ENCODE results near the gene EXOC3L1. TPM values are rescaled to one million over a fixed set of nuclear protein-coding genes. Genes with fewer than 3 reads are reported as not detected.
A peak's percentile ranks its signal among the peaks of the same experiment; 100 is the strongest.

EXOC3L1 gene
- total and polyA plus RNA-seq, 4 donors = 1.1 to 5.5 (median 3.8) TPM

DNA sequence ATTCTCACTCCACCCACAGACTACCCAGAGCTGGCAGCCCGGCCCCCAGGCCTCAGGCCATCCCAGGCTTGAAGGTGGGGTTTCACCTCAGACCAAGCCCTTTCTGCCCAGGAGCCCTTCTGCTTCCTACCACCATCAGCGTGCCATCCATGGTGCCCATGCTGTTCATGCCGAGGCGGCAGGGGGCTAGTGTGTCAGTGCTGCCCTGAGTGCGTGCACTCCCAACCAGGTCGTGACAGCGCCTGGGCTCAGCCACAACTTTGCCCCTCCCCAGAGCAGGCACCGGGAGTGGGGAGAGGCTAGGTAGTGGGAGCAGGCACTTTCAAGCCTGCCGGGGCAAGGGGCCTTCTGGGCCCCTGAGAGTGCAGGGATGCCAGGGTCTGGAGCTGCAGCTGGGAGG is 47.6 kb downstream of the EXOC3L1 start:
- Histone ChIP-seq H3K9me3 (ENCODE audit: control insufficient read depth, insufficient read depth, low read length) (no peaks in the 10 kb centered on the region), H3K4me3 (ENCODE audit: low read depth, low read length) (no peak overlapping the region), H3K36me3 (ENCODE audit: control insufficient read depth, insufficient read depth, low read length) (peaks cover 86% of the 10 kb centered on the region), H3K27ac (ENCODE audit: low read depth, low read length) (no peak overlapping the region), H3K27me3 (ENCODE audit: control insufficient read depth, insufficient read depth, low read length) (peaks cover 3% of the 10 kb centered on the region), H3K4me1 (ENCODE audit: control insufficient read depth, insufficient read depth, low read length) (peaks cover 6% of the 10 kb centered on the region)
- no peak for DNase-seq (ENCODE audit: low read depth in 4 of 6, low spot score in 6 of 6)
- WGBS (ENCODE audit: insufficient coverage) = 94% methylated on average over 9 of the region's 9 CpGs

DNA sequence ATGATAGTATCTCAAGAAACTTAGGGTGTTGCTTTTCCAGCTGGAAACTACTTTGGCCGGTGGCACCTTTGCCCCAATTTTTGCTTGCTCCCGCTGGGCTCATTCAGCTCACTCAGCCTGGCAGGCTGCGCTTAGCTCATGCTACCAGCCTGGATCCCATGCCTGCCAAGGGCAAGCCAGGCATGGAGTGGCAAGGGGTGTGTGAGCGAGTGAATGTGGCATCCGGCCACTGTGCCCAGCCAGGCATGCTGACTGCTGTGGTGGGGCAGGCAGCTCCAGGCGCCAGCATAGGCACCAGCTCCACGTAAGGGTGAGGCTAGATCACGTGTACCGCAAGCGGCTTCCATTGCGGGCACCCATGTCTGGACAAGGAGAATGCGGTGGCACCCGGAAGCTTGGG is 48.5 kb downstream of the EXOC3L1 start:
- Histone ChIP-seq H3K4me1 (ENCODE audit: control insufficient read depth, insufficient read depth, low read length) (no peaks in the 10 kb centered on the region), H3K27me3 (ENCODE audit: control insufficient read depth, insufficient read depth, low read length) (no peaks in the 10 kb centered on the region), H3K27ac (ENCODE audit: low read depth, low read length) (no peak overlapping the region), H3K4me3 (ENCODE audit: low read depth, low read length) (no peak overlapping the region), H3K9me3 (ENCODE audit: control insufficient read depth, insufficient read depth, low read length) (no peaks in the 10 kb centered on the region), H3K36me3 (ENCODE audit: control insufficient read depth, insufficient read depth, low read length) (peaks cover 86% of the 10 kb centered on the region)
- WGBS (ENCODE audit: insufficient coverage) = 96% methylated on average over 13 of the region's 13 CpGs
- no peak for DNase-seq (ENCODE audit: low read depth in 4 of 6, low spot score in 6 of 6)

DNA sequence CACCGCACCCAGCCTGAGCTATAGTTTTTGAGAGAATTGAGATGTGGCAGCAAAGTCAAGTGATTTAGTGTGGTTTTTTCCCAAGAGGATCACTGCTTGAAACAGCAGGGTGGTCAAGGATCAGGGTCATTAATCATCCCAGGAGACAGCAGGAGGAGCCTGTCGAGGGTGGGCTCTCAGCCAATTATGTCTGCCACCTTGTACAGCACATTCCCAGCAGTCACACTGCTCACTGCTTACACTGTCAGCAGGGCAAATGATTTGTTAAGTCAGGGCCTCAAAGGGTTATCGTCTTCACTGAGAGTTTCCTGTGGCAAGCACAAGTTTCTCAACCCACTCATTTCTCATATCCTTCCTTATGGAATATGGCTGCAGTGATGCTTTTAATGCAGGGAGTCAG is 52.3 kb downstream of the EXOC3L1 start:
- Histone ChIP-seq H3K27me3 (ENCODE audit: control insufficient read depth, insufficient read depth, low read length) (no peaks in the 10 kb centered on the region), H3K36me3 (ENCODE audit: control insufficient read depth, insufficient read depth, low read length) (peaks cover 77% of the 10 kb centered on the region), H3K4me1 (ENCODE audit: control insufficient read depth, insufficient read depth, low read length) (no peaks in the 10 kb centered on the region), H3K4me3 (ENCODE audit: low read depth, low read length) (no peak overlapping the region), H3K27ac (ENCODE audit: low read depth, low read length) (no peak overlapping the region), H3K9me3 (ENCODE audit: control insufficient read depth, insufficient read depth, low read length) (no peaks in the 10 kb centered on the region)
- 65% methylated on average over 2 of the region's 3 CpGs for WGBS (ENCODE audit: insufficient coverage)
- DNase-seq (ENCODE audit: low read depth in 4 of 6, low spot score in 6 of 6) = no peak

Small RNA genes within 50 kb of the gene (small RNA-seq; reads per million reads assigned to genes)
- 13.2 reads per million, percentile 96 among the genes with 10 or more reads in this experiment for gene MIR328 (ENCODE audit: low replicate concordance)

Other genes starting within 250 kb of the EXOC3L1 start
- gene CES3, start 228.9 kb downstream of the EXOC3L1 start, total RNA-seq = 1 to 10 TPM in 1 of 2 donors, under 1 TPM in 1; 0.99 to 2.1 TPM
- gene CES3, start 228.9 kb downstream of the EXOC3L1 start, polyA plus RNA-seq (ENCODE audit: insufficient read length in 2 of 2) = 1 to 10 TPM; 1.1 to 1.8 TPM
- 10 to 100 TPM in 1 of 2 donors, 1 to 10 TPM in 1; 9.8 to 22.5 TPM for gene CES4A, start 201.5 kb downstream of the EXOC3L1 start, total RNA-seq
- 10 to 100 TPM; 18.5 to 48.6 TPM for gene CES4A, start 201.5 kb downstream of the EXOC3L1 start, polyA plus RNA-seq (ENCODE audit: insufficient read length in 2 of 2)
- gene CBFB, start 161.0 kb downstream of the EXOC3L1 start, total RNA-seq = 10 to 100 TPM; 45.4 to 59.4 TPM
- 10 to 100 TPM; 36.1 to 38.6 TPM for gene CBFB, start 161.0 kb downstream of the EXOC3L1 start, polyA plus RNA-seq (ENCODE audit: insufficient read length in 2 of 2)
- gene PHAF1, start 80.2 kb downstream of the EXOC3L1 start, total RNA-seq = 10 to 100 TPM; 15.5 to 32.2 TPM
- 10 to 100 TPM; 23.5 to 24.7 TPM for gene PHAF1, start 80.2 kb downstream of the EXOC3L1 start, polyA plus RNA-seq (ENCODE audit: insufficient read length in 2 of 2)
- gene B3GNT9, start 39.1 kb downstream of the EXOC3L1 start, total RNA-seq = 10 to 100 TPM; 10.8 to 34.9 TPM
- 10 to 100 TPM in 1 of 2 donors, 1 to 10 TPM in 1; 6.2 to 11.1 TPM for gene B3GNT9, start 39.1 kb downstream of the EXOC3L1 start, polyA plus RNA-seq (ENCODE audit: insufficient read length in 2 of 2)
- 10 to 100 TPM; 12.1 to 13.9 TPM for gene TRADD, start 30.2 kb downstream of the EXOC3L1 start, total RNA-seq
- gene TRADD, start 30.2 kb downstream of the EXOC3L1 start, polyA plus RNA-seq (ENCODE audit: insufficient read length in 2 of 2) = 10 to 100 TPM; 11.6 to 17.0 TPM
- 1 to 10 TPM; 1.9 to 3.9 TPM for gene FBXL8, start 30.2 kb downstream of the EXOC3L1 start, total RNA-seq
- gene FBXL8, start 30.2 kb downstream of the EXOC3L1 start, polyA plus RNA-seq (ENCODE audit: insufficient read length in 2 of 2) = 1 to 10 TPM; 1.8 to 5.3 TPM
- gene HSF4, start 25.4 kb downstream of the EXOC3L1 start, total RNA-seq = 10 to 100 TPM; 14.0 to 55.0 TPM
- gene HSF4, start 25.4 kb downstream of the EXOC3L1 start, polyA plus RNA-seq (ENCODE audit: insufficient read length in 2 of 2) = 10 to 100 TPM; 28.5 to 54.5 TPM
- gene NOL3, start 19.6 kb downstream of the EXOC3L1 start, total RNA-seq = 10 to 100 TPM; 14.0 to 17.9 TPM
- 10 to 100 TPM; 20.3 to 25.4 TPM for gene NOL3, start 19.6 kb downstream of the EXOC3L1 start, polyA plus RNA-seq (ENCODE audit: insufficient read length in 2 of 2)
- gene MATCAP1, start 6.2 kb downstream of the EXOC3L1 start, total RNA-seq = 10 to 100 TPM; 22.2 to 34.6 TPM
- 100 to 1,000 TPM; 127 to 157 TPM for gene MATCAP1, start 6.2 kb downstream of the EXOC3L1 start, polyA plus RNA-seq (ENCODE audit: insufficient read length in 2 of 2)
- 10 to 100 TPM; 16.7 to 39.4 TPM for gene E2F4, start 2.0 kb upstream of the EXOC3L1 start, total RNA-seq
- 10 to 100 TPM; 42.1 to 53.5 TPM for gene E2F4, start 2.0 kb upstream of the EXOC3L1 start, polyA plus RNA-seq (ENCODE audit: insufficient read length in 2 of 2)
- gene ELMO3, start 9.0 kb upstream of the EXOC3L1 start, total RNA-seq = 1 to 10 TPM in 1 of 2 donors, under 1 TPM in 1; 0.10 to 1.2 TPM
- 1 to 10 TPM; 1.5 to 2.9 TPM for gene ELMO3, start 9.0 kb upstream of the EXOC3L1 start, polyA plus RNA-seq (ENCODE audit: insufficient read length in 2 of 2)
- 10 to 100 TPM; 18.8 to 39.9 TPM for gene TMEM208, start 37.0 kb upstream of the EXOC3L1 start, total RNA-seq
- 10 to 100 TPM; 51.5 to 57.4 TPM for gene TMEM208, start 37.0 kb upstream of the EXOC3L1 start, polyA plus RNA-seq (ENCODE audit: insufficient read length in 2 of 2)
- 10 to 100 TPM in 1 of 2 donors, 1 to 10 TPM in 1; 5.4 to 21.5 TPM for gene FHOD1, start 57.3 kb upstream of the EXOC3L1 start, total RNA-seq
- gene FHOD1, start 57.3 kb upstream of the EXOC3L1 start, polyA plus RNA-seq (ENCODE audit: insufficient read length in 2 of 2) = 10 to 100 TPM; 23.9 to 34.3 TPM
- gene SLC9A5, start 58.8 kb upstream of the EXOC3L1 start, total RNA-seq = 1 to 10 TPM; 1.4 to 1.7 TPM
- gene SLC9A5, start 58.8 kb upstream of the EXOC3L1 start, polyA plus RNA-seq (ENCODE audit: insufficient read length in 2 of 2) = 1 to 10 TPM; 6.1 to 9.1 TPM
- gene PLEKHG4, start 89.4 kb upstream of the EXOC3L1 start, total RNA-seq = 10 to 100 TPM in 1 of 2 donors, 1 to 10 TPM in 1; 6.0 to 10.9 TPM
- gene PLEKHG4, start 89.4 kb upstream of the EXOC3L1 start, polyA plus RNA-seq (ENCODE audit: insufficient read length in 2 of 2) = 1 to 10 TPM; 5.5 to 6.1 TPM
- under 1 TPM; 0.50 to 0.99 TPM for gene KCTD19, start 136.6 kb upstream of the EXOC3L1 start, total RNA-seq
- 1 to 10 TPM; 2.2 to 2.7 TPM for gene KCTD19, start 136.6 kb upstream of the EXOC3L1 start, polyA plus RNA-seq (ENCODE audit: insufficient read length in 2 of 2)
- 1 to 10 TPM; 4.3 to 4.6 TPM for gene LRRC36, start 136.7 kb upstream of the EXOC3L1 start, total RNA-seq
- gene LRRC36, start 136.7 kb upstream of the EXOC3L1 start, polyA plus RNA-seq (ENCODE audit: insufficient read length in 2 of 2) = 10 to 100 TPM in 1 of 2 donors, 1 to 10 TPM in 1; 7.1 to 10.9 TPM
- 10 to 100 TPM; 34.2 to 37.5 TPM for gene TPPP3, start 203.4 kb upstream of the EXOC3L1 start, total RNA-seq
- gene TPPP3, start 203.4 kb upstream of the EXOC3L1 start, polyA plus RNA-seq (ENCODE audit: insufficient read length in 2 of 2) = 100 to 1,000 TPM; 109 to 115 TPM
- gene ZDHHC1, start 226.3 kb upstream of the EXOC3L1 start, total RNA-seq = 10 to 100 TPM in 1 of 2 donors, 1 to 10 TPM in 1; 3.5 to 12.6 TPM
- 10 to 100 TPM; 14.7 to 18.7 TPM for gene ZDHHC1, start 226.3 kb upstream of the EXOC3L1 start, polyA plus RNA-seq (ENCODE audit: insufficient read length in 2 of 2)
- gene HSD11B2, start 241.0 kb upstream of the EXOC3L1 start, total RNA-seq = 1 to 10 TPM; 3.0 to 4.6 TPM
- 1 to 10 TPM; 5.7 to 9.3 TPM for gene HSD11B2, start 241.0 kb upstream of the EXOC3L1 start, polyA plus RNA-seq (ENCODE audit: insufficient read length in 2 of 2)